ENCODE results near the gene ERN1. TPM values are rescaled to one million over a fixed set of nuclear protein-coding genes. Genes with fewer than 3 reads are reported as not detected.

ERN1 gene
- total RNA-seq, 1 experiment from 2014 or later = 8.0 TPM

DNA sequence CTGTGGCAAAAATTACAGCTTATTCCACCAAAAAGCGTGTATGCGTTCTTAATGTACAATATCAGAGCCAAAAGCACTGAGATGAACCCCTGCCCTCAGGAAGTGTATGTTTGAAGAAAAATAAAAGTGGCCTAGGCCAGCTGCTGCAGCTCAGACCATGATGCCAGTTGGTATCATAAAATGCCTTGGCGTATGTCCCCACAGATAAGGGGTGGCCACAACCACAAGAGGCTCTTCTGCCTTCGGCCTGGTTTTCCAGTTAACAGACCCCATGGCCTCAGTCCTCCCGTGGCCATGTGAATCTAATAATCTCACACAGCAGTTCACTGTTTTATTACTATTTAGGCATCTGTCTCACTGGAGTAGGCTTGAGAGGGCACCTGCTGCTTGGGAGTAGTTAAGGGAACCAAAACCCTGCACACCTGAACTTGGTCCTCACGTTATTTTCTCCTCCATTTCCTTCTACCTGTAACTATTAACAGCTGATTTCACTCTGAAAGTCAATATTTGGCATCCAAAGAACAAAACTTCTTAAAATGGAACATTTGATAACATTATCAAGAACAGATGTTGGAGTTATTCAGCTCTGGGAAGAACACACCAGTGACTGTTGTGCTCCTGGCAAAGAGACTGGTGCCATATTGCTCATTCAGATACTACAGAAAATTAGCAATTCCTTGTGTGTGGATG, 34.8 kb upstream of the ERN1 start:
- POLR2A ChIA-PET (ENCODE audit: low non-redundant PET) = no interaction called here
- no TSS peak for BruUV-seq (replicated peaks)
- Histone ChIP-seq H3K4me1 (ENCODE audit: insufficient read depth, low read length, poor library complexity, severe bottlenecking) (no peaks in the 10 kb centered on the region), H3K27me3 (replicated peaks; ENCODE audit: insufficient read depth, low read depth, low read length, poor library complexity) (no peaks in the 10 kb centered on the region), H3K4me3 (ENCODE audit: low read depth, low read length, poor library complexity, severe bottlenecking) (no peak overlapping the region), H3K36me3 (ENCODE audit: insufficient read depth, low read length, poor library complexity, severe bottlenecking) (no peaks in the 10 kb centered on the region), H3K9me3 (ENCODE audit: low read depth, low read length, poor library complexity, severe bottlenecking) (no peaks in the 10 kb centered on the region), H3K27ac (ENCODE audit: low read depth, low read length, poor library complexity, severe bottlenecking) (no peak overlapping the region)
- no peak for DNase-seq (ENCODE audit: low spot score)
- no peak for TF ChIP-seq EZH2 (IDR thresholded peaks at IDR 0.05; ENCODE audit: borderline replicate concordance, low read depth, low read length, poor library complexity, severe bottlenecking)
- TF ChIP-seq, protein P1, sequence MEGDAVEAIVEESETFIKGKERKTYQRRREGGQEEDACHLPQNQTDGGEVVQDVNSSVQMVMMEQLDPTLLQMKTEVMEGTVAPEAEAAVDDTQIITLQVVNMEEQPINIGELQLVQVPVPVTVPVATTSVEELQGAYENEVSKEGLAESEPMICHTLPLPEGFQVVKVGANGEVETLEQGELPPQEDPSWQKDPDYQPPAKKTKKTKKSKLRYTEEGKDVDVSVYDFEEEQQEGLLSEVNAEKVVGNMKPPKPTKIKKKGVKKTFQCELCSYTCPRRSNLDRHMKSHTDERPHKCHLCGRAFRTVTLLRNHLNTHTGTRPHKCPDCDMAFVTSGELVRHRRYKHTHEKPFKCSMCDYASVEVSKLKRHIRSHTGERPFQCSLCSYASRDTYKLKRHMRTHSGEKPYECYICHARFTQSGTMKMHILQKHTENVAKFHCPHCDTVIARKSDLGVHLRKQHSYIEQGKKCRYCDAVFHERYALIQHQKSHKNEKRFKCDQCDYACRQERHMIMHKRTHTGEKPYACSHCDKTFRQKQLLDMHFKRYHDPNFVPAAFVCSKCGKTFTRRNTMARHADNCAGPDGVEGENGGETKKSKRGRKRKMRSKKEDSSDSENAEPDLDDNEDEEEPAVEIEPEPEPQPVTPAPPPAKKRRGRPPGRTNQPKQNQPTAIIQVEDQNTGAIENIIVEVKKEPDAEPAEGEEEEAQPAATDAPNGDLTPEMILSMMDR (conservative IDR thresholded peaks at IDR 0.05; ENCODE audit: low read depth, low read length) = no peak
- intact Hi-C loops (cut with micrococcal nuclease; ENCODE audit: unreplicated experiment) = no loop called here
- CTCF ChIA-PET = no interaction called here

GRCh38 chr17:64163468-64163867, 33.5 kb upstream of the ERN1 start:
- intact Hi-C loops (cut with micrococcal nuclease; ENCODE audit: unreplicated experiment) = no loop called here
- Histone ChIP-seq H3K27ac (ENCODE audit: low read depth, low read length, poor library complexity, severe bottlenecking) (no peak overlapping the region), H3K36me3 (ENCODE audit: insufficient read depth, low read length, poor library complexity, severe bottlenecking) (no peaks in the 10 kb centered on the region), H3K9me3 (ENCODE audit: low read depth, low read length, poor library complexity, severe bottlenecking) (no peaks in the 10 kb centered on the region), H3K4me3 (ENCODE audit: low read depth, low read length, poor library complexity, severe bottlenecking) (no peak overlapping the region), H3K4me1 (ENCODE audit: insufficient read depth, low read length, poor library complexity, severe bottlenecking) (no peaks in the 10 kb centered on the region), H3K27me3 (replicated peaks; ENCODE audit: insufficient read depth, low read depth, low read length, poor library complexity) (no peaks in the 10 kb centered on the region)
- CTCF ChIA-PET = no interaction called here
- BruUV-seq (replicated peaks) = no TSS peak
- DNase-seq (ENCODE audit: low spot score) = no peak
- POLR2A ChIA-PET (ENCODE audit: low non-redundant PET) = no interaction called here
- TF ChIP-seq, protein P1 (conservative IDR thresholded peaks at IDR 0.05; ENCODE audit: low read depth, low read length) = no peak

DNA sequence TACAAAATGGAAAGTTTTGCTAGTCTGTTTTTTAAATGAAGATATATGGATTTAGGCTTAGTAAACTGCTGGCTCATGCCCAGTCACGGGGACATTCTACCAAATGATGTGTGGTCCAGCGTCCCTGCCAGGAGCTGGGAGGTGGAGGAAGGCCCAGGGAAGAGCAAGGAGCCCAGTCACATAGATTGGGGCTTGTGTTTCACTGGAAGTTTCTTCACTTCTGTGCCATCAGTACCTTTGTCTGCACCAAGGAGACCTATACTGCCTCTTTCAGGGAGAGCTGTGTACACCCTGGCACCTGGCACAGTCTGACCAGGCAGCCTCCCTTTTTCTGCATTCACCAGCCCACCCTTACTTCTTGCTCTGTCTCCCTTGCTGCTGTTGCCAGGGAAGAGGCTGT, 32.6 kb upstream of the ERN1 start:
- POLR2A ChIA-PET (ENCODE audit: low non-redundant PET) = no interaction called here
- no peaks in the 10 kb centered on the region for H3K27me3 ChIP-seq (replicated peaks; ENCODE audit: insufficient read depth, low read depth, low read length, poor library complexity)
- no peaks in the 10 kb centered on the region for H3K9me3 ChIP-seq (ENCODE audit: low read depth, low read length, poor library complexity, severe bottlenecking)
- TF ChIP-seq, protein P1 (conservative IDR thresholded peaks at IDR 0.05; ENCODE audit: low read depth, low read length) = no peak
- intact Hi-C loops (cut with micrococcal nuclease; ENCODE audit: unreplicated experiment) = no loop called here
- no peak for DNase-seq (ENCODE audit: low spot score)
- no peaks in the 10 kb centered on the region for H3K36me3 ChIP-seq (ENCODE audit: insufficient read depth, low read length, poor library complexity, severe bottlenecking)
- CTCF ChIA-PET = no interaction called here
- BruUV-seq (replicated peaks) = no TSS peak
- H3K4me3 ChIP-seq (ENCODE audit: low read depth, low read length, poor library complexity, severe bottlenecking) = no peak overlapping the region
- H3K4me1 ChIP-seq (ENCODE audit: insufficient read depth, low read length, poor library complexity, severe bottlenecking) = no peaks in the 10 kb centered on the region
- H3K27ac ChIP-seq (ENCODE audit: low read depth, low read length, poor library complexity, severe bottlenecking) = no peak overlapping the region
